Subcutaneous abdominal adipose tissue (tissue), 5 donors: ENCODE results near the gene ZSCAN2.
A peak's percentile ranks its signal among the peaks of the same experiment; 100 is the strongest.

Experiments used
- H3K27ac ChIP-seq: one replicate; pipeline ENCODE4 v1.7.0; 2013; ENCODE audit warnings: low read depth, mild to moderate bottlenecking, inconsistent platforms, low read length, moderate library complexity
- H3K27me3 ChIP-seq, 5 donors: one replicate each; pipeline ENCODE4 v1.7.0; 2013; ENCODE audit warnings: low read length in 5 of 5, inconsistent platforms in 1 of 5; ENCODE audit not compliant: control insufficient read depth in 5 of 5, insufficient read depth in 4 of 5
- H3K36me3 ChIP-seq, 5 donors: one replicate each; pipeline ENCODE4 v1.7.0; 2013; ENCODE audit warnings: low read length in 5 of 5; ENCODE audit not compliant: control insufficient read depth in 5 of 5, insufficient read depth in 5 of 5
- H3K4me1 ChIP-seq, 5 donors: one replicate each; pipeline ENCODE4 v1.7.0; 2013; ENCODE audit warnings: low read length in 5 of 5, mild to moderate bottlenecking in 3 of 5, moderate library complexity in 1 of 5; ENCODE audit not compliant: control insufficient read depth in 5 of 5, insufficient read depth in 5 of 5
- H3K4me3 ChIP-seq, 5 donors: one replicate each; pipeline ENCODE4 v1.7.0; 2013; ENCODE audit warnings: low read length in 5 of 5, low read depth in 1 of 5
- H3K9ac ChIP-seq, 5 donors: one replicate each; pipeline ENCODE4 v1.7.0; 2013; ENCODE audit warnings: low read length in 5 of 5, mild to moderate bottlenecking in 4 of 5, moderate library complexity in 3 of 5
- H3K9me3 ChIP-seq, 5 donors: one replicate each; pipeline ENCODE4 v1.7.0; 2013; ENCODE audit warnings: low read length in 5 of 5; ENCODE audit not compliant: control insufficient read depth in 5 of 5
- donor health status: healthy.
- donor health status: healthy.
- donor health status: healthy.
- donor health status: healthy.
- donor health status: healthy.

ZSCAN2 gene

GRCh38 chr15:84597296-84597695 is 3.5 kb upstream of the ZSCAN2 start:
- Histone ChIP-seq H3K4me1 (peaks cover 2 to 41% (median 24%) of the 10 kb centered on the region in 5 donors), H3K27me3 (no peaks in the 10 kb centered on the region), H3K9me3 (no peaks in the 10 kb centered on the region), H3K9ac (no peak overlapping the region), H3K36me3 (no peaks in the 10 kb centered on the region), H3K27ac (no peak overlapping the region), H3K4me3 (no peak overlapping the region)

GRCh38 chr15:84598250-84598649 is 2.6 kb upstream of the ZSCAN2 start:
- no peaks in the 10 kb centered on the region for H3K27me3 ChIP-seq
- no peak overlapping the region for H3K9ac ChIP-seq
- H3K4me3 ChIP-seq = no peak overlapping the region
- no peak overlapping the region for H3K27ac ChIP-seq
- no peaks in the 10 kb centered on the region for H3K36me3 ChIP-seq
- H3K4me1 ChIP-seq = peaks cover 2 to 46% (median 24%) of the 10 kb centered on the region in 5 donors
- H3K9me3 ChIP-seq = no peaks in the 10 kb centered on the region

- H3K9me3 ChIP-seq = no peaks in the 10 kb centered on the region
- no peak overlapping the region for H3K27ac ChIP-seq
- H3K27me3 ChIP-seq = no peaks in the 10 kb centered on the region
- H3K4me1 ChIP-seq = peaks cover 2 to 53% (median 24%) of the 10 kb centered on the region in 5 donors
- H3K4me3 ChIP-seq = no peak overlapping the region
- H3K9ac ChIP-seq = no peak overlapping the region
- peaks cover 0 to 6% (median 3%) of the 10 kb centered on the region in 5 donors for H3K36me3 ChIP-seq
Observed at GRCh38 chr15:84598993-84599392, 1.8 kb upstream of the ZSCAN2 start.

GRCh38 chr15:84599906-84600305 is 903 bp upstream of the ZSCAN2 start:
- Histone ChIP-seq H3K4me3 (peak overlapping the region in 2 of 5 donors; percentile 44 to 93), H3K4me1 (peaks cover 2 to 57% (median 29%) of the 10 kb centered on the region in 5 donors), H3K9ac (peak overlapping the region in 1 of 5 donors; percentile 78), H3K27ac (no peak overlapping the region), H3K27me3 (no peaks in the 10 kb centered on the region), H3K9me3 (no peaks in the 10 kb centered on the region), H3K36me3 (peaks cover 0 to 12% (median 8%) of the 10 kb centered on the region in 5 donors)

- Histone ChIP-seq H3K4me3 (peak overlapping the region; percentile 74 to 98 (median 93)), H3K36me3 (peaks cover 0 to 14% (median 9%) of the 10 kb centered on the region in 5 donors), H3K4me1 (peaks cover 2 to 61% (median 32%) of the 10 kb centered on the region in 5 donors), H3K27me3 (no peaks in the 10 kb centered on the region), H3K9ac (peak overlapping the region in 4 of 5 donors; percentile 73 to 90 (median 76)), H3K27ac (peak overlapping the region; percentile 73), H3K9me3 (no peaks in the 10 kb centered on the region)
Observed at GRCh38 chr15:84600331-84600686, 500 bp upstream of the ZSCAN2 start.

GRCh38 chr15:84601555-84601838 is 688 bp downstream of the ZSCAN2 start:
- peaks cover 0 to 22% (median 11%) of the 10 kb centered on the region in 5 donors for H3K36me3 ChIP-seq
- H3K9ac ChIP-seq = peak overlapping the region in 4 of 5 donors; percentile 78 to 90 (median 86)
- peak overlapping the region; percentile 73 for H3K27ac ChIP-seq
- H3K4me3 ChIP-seq = peak overlapping the region; percentile 74 to 94 (median 93)
- peaks cover 0 to 64% (median 36%) of the 10 kb centered on the region in 5 donors for H3K4me1 ChIP-seq
- H3K9me3 ChIP-seq = no peaks in the 10 kb centered on the region
- no peaks in the 10 kb centered on the region for H3K27me3 ChIP-seq

GRCh38 chr15:84603630-84604379 is 3.0 kb downstream of the ZSCAN2 start:
- Histone ChIP-seq H3K36me3 (peaks cover 0 to 25% (median 13%) of the 10 kb centered on the region in 5 donors), H3K27me3 (no peaks in the 10 kb centered on the region), H3K4me1 (peaks cover 5 to 63% (median 45%) of the 10 kb centered on the region in 5 donors), H3K9ac (no peak overlapping the region), H3K27ac (peak overlapping the region; percentile 54), H3K4me3 (peak overlapping the region in 1 of 5 donors; percentile 25), H3K9me3 (no peaks in the 10 kb centered on the region)

GRCh38 chr15:84604826-84605553 is 4.2 kb downstream of the ZSCAN2 start:
- H3K4me3 ChIP-seq = peak overlapping the region in 2 of 5 donors; percentile 2 to 18
- H3K27me3 ChIP-seq = no peaks in the 10 kb centered on the region
- H3K9me3 ChIP-seq = no peaks in the 10 kb centered on the region
- H3K36me3 ChIP-seq = peaks cover 0 to 25% (median 15%) of the 10 kb centered on the region in 5 donors
- peak overlapping the region; percentile 79 for H3K27ac ChIP-seq
- H3K4me1 ChIP-seq = peaks cover 7 to 64% (median 47%) of the 10 kb centered on the region in 5 donors
- H3K9ac ChIP-seq = peak overlapping the region in 3 of 5 donors; percentile 15 to 56 (median 49)

GRCh38 chr15:84605554-84605882 is 4.7 kb downstream of the ZSCAN2 start:
- peaks cover 7 to 62% (median 45%) of the 10 kb centered on the region in 5 donors for H3K4me1 ChIP-seq
- peak overlapping the region in 3 of 5 donors; percentile 15 to 56 (median 49) for H3K9ac ChIP-seq
- no peaks in the 10 kb centered on the region for H3K27me3 ChIP-seq
- peak overlapping the region; percentile 79 for H3K27ac ChIP-seq
- H3K9me3 ChIP-seq = no peaks in the 10 kb centered on the region
- peak overlapping the region in 1 of 5 donors; percentile 2 for H3K4me3 ChIP-seq
- H3K36me3 ChIP-seq = peaks cover 0 to 25% (median 15%) of the 10 kb centered on the region in 5 donors

GRCh38 chr15:84606653-84607120 is 5.9 kb downstream of the ZSCAN2 start:
- no peaks in the 10 kb centered on the region for H3K9me3 ChIP-seq
- peak overlapping the region in 3 of 5 donors; percentile 11 to 61 (median 48) for H3K9ac ChIP-seq
- H3K36me3 ChIP-seq = peaks cover 0 to 25% (median 15%) of the 10 kb centered on the region in 5 donors
- no peaks in the 10 kb centered on the region for H3K27me3 ChIP-seq
- no peak overlapping the region for H3K4me3 ChIP-seq
- peak overlapping the region; percentile 79 for H3K27ac ChIP-seq
- peaks cover 7 to 52% (median 37%) of the 10 kb centered on the region in 5 donors for H3K4me1 ChIP-seq
